HEK293 (cell line): Measurements from ENCODE around the gene SLC66A2.

Experiments
- CTCF ChIA-PET: fragments of 350-600 bp; formaldehyde crosslinking; extraction: SDS; loops from one replicate; lab custom pipeline; 2021; ENCODE audit warnings: antibody characterized with exemption; lab: Yijun Ruan, JAX
- POLR2A ChIA-PET: fragments of 300-600 bp; formaldehyde crosslinking; extraction: SDS; loops from one replicate; lab custom pipeline; 2020; ENCODE audit warnings: antibody characterized with exemption, inconsistent platforms; lab: Yijun Ruan, JAX
- H3K27ac ChIP-seq: fragments of 200-500 bp; sonication (Bioruptor generic); 2 replicates; pipeline ENCODE4 v1.5.1; 2014; ENCODE audit warnings: low read depth, low read length, control low read depth, inconsistent platforms; ENCODE audit errors: extremely low read depth
- H3K36me3 ChIP-seq, 2 experiments: fragments of 200-500 bp in 1 of 2; sonication (Bioruptor generic) in 1 of 2; 1 replicate in 1 of 2; 2 replicates in 1 of 2; pipeline ENCODE4 v1.5.1; 2014 to 2017; ENCODE audit warnings: inconsistent platforms in 2 of 2, low read length in 2 of 2; ENCODE audit not compliant: control insufficient read depth in 2 of 2, insufficient read depth in 1 of 2
- H3K4me1 ChIP-seq: fragments of 200-500 bp; sonication (Bioruptor generic); 2 replicates; pipeline ENCODE4 v1.5.1; 2014; ENCODE audit warnings: mild to moderate bottlenecking, low read length, inconsistent platforms; ENCODE audit not compliant: control insufficient read depth, insufficient read depth
- H3K4me3 ChIP-seq: 2 replicates; pipeline ENCODE4 v1.5.1; 2011; ENCODE audit warnings: low read depth, mild to moderate bottlenecking, control low read depth, low read length, moderate library complexity
- H3K9me3 ChIP-seq: fragments of 200-500 bp; sonication (Bioruptor generic); 2 replicates; pipeline ENCODE4 v1.5.1; 2014; ENCODE audit warnings: low read depth, low read length, inconsistent platforms; ENCODE audit not compliant: control insufficient read depth, insufficient read depth
- ATF2 ChIP-seq: fragments of 450-650 bp; formaldehyde crosslinking; IDR thresholded peaks from 2 replicates; pipeline ENCODE4 v1.5.1; 2016; ENCODE audit warnings: missing biosample characterization, missing genetic modification characterization, low read depth
- OVOL3 ChIP-seq: fragments of 450-650 bp; formaldehyde crosslinking; IDR thresholded peaks from 2 replicates; pipeline ENCODE4 v1.5.1; 2016; ENCODE audit warnings: missing biosample characterization, missing genetic modification characterization
- SALL2 ChIP-seq: fragments of 450-650 bp; formaldehyde crosslinking; IDR thresholded peaks from 2 replicates; pipeline ENCODE4 v1.5.0; 2017; ENCODE audit warnings: missing biosample characterization, mild to moderate bottlenecking, missing genetic modification characterization, borderline replicate concordance
- SP7 ChIP-seq: fragments of 450-650 bp; formaldehyde crosslinking; IDR thresholded peaks from 2 replicates; pipeline ENCODE4 v1.5.1; 2016; ENCODE audit warnings: missing biosample characterization, missing genetic modification characterization
- ZEB2 ChIP-seq: fragments of 450-650 bp; formaldehyde crosslinking; IDR thresholded peaks from 2 replicates; pipeline ENCODE4 v1.5.1; 2016; ENCODE audit warnings: missing biosample characterization, missing genetic modification characterization
- ZFP69B ChIP-seq: fragments of 450-650 bp; formaldehyde crosslinking; IDR thresholded peaks from 2 replicates; pipeline ENCODE4 v1.5.1; 2016; ENCODE audit warnings: missing biosample characterization, missing genetic modification characterization
- ZNF132 ChIP-seq: fragments of 450-650 bp; formaldehyde crosslinking; IDR thresholded peaks from 2 replicates; pipeline ENCODE4 v1.5.1; 2017; ENCODE audit warnings: missing biosample characterization, missing genetic modification characterization, borderline replicate concordance
- ZNF2 ChIP-seq: fragments of 450-650 bp; formaldehyde crosslinking; IDR thresholded peaks from 2 replicates; pipeline ENCODE4 v1.5.1; 2016; ENCODE audit warnings: missing biosample characterization, missing genetic modification characterization
- ZNF202 ChIP-seq: fragments of 450-650 bp; formaldehyde crosslinking; IDR thresholded peaks from 2 replicates; pipeline ENCODE4 v1.5.1; 2016; ENCODE audit warnings: missing biosample characterization, missing genetic modification characterization, borderline replicate concordance
- ZNF274 ChIP-seq, 2 experiments: fragments of 200-500 bp in 1 of 2; fragments of 450-650 bp in 1 of 2; sonication (Bioruptor generic) in 1 of 2; formaldehyde crosslinking in 1 of 2; IDR thresholded peaks; 2 replicates each; pipeline versions ENCODE4 v1.5.1 to v1.6.1; 2014 to 2016; ENCODE audit warnings: borderline replicate concordance in 1 of 2, inconsistent platforms in 1 of 2, low read length in 1 of 2, missing biosample characterization in 1 of 2, missing genetic modification characterization in 1 of 2
- ZNF473 ChIP-seq: fragments of 450-650 bp; formaldehyde crosslinking; IDR thresholded peaks from 2 replicates; pipeline ENCODE4 v1.5.1; 2017; ENCODE audit warnings: missing biosample characterization, missing genetic modification characterization
- ZNF513 ChIP-seq: fragments of 450-650 bp; IDR thresholded peaks from 2 replicates; pipeline ENCODE4 v1.5.1; 2018; ENCODE audit warnings: missing biosample characterization, missing genetic modification characterization
- ZNF518A ChIP-seq: fragments of 450-650 bp; formaldehyde crosslinking; conservative IDR thresholded peaks from 2 replicates; pipeline ENCODE4 v1.5.1; 2016; ENCODE audit warnings: low read depth, missing biosample characterization, missing genetic modification characterization
- ZNF558 ChIP-seq: fragments of 450-650 bp; formaldehyde crosslinking; IDR thresholded peaks from 2 replicates; pipeline ENCODE4 v1.5.1; 2016; ENCODE audit warnings: missing biosample characterization, missing genetic modification characterization
- ZNF626 ChIP-seq: fragments of 450-650 bp; sonication (Bioruptor Pico); formaldehyde crosslinking; IDR thresholded peaks from 2 replicates; pipeline ENCODE4 v1.5.1; 2018; ENCODE audit warnings: missing biosample characterization, missing genetic modification characterization, inconsistent platforms
- ZNF645 ChIP-seq: fragments of 450-650 bp; formaldehyde crosslinking; IDR thresholded peaks from 2 replicates; pipeline ENCODE4; 2016; ENCODE audit warnings: missing biosample characterization, missing genetic modification characterization
- ZNF660 ChIP-seq: fragments of 450-650 bp; IDR thresholded peaks from 2 replicates; pipeline ENCODE4 v1.5.1; 2018; ENCODE audit warnings: missing biosample characterization, mild to moderate bottlenecking, missing genetic modification characterization
- ZNF677 ChIP-seq: fragments of 450-650 bp; IDR thresholded peaks from 2 replicates; pipeline ENCODE4 v1.5.0; 2018; ENCODE audit warnings: missing biosample characterization, mild to moderate bottlenecking, missing genetic modification characterization, moderate library complexity
- ZSCAN18 ChIP-seq: fragments of 450-650 bp; formaldehyde crosslinking; IDR thresholded peaks from 2 replicates; pipeline ENCODE4 v1.5.1; 2016; ENCODE audit warnings: missing biosample characterization, missing genetic modification characterization
- ZSCAN23 ChIP-seq: fragments of 450-650 bp; formaldehyde crosslinking; IDR thresholded peaks from 2 replicates; pipeline ENCODE4 v1.5.1; 2016; ENCODE audit warnings: missing biosample characterization, missing genetic modification characterization

SLC66A2 gene

GRCh38 chr18:79927607-79928562 lies 23.6 kb downstream of the SLC66A2 start:
- Histone ChIP-seq H3K4me1 (no peaks in the 10 kb centered on the region), H3K36me3 (peaks cover 4 to 22% of the 10 kb centered on the region in 2 experiments; a peak in 2 of 3 replicates), H3K27ac (no peak overlapping the region), H3K4me3 (no peak overlapping the region), H3K9me3 (no peaks in the 10 kb centered on the region)
- ChIA-PET CTCF (no interaction called here), POLR2A (no interaction called here)
- TF ChIP-seq ZNF513 (tag by site-specific recombination) (no peak), ZFP69B (tag by site-specific recombination) (no peak), ZSCAN18 (tag by site-specific recombination) (no peak), ZNF2 (tag by site-specific recombination) (no peak), ZNF132 (tag by site-specific recombination) (no peak), ZEB2 (tag by site-specific recombination) (no peak), SP7 (no peak), SALL2 (tag by site-specific recombination) (no peak), ZNF558 (tag by site-specific recombination) (no peak)
- TF ChIP-seq, all 188 proteins: peak for 0

GRCh38 chr18:79926715-79927606 lies 24.5 kb downstream of the SLC66A2 start:
- POLR2A ChIA-PET: no interaction called here
- TF ChIP-seq ZNF473 (tag by site-specific recombination): no peak
- TF ChIP-seq ZNF274 (IDR thresholded peaks at IDR 0.05; ENCODE audit: low read length): no peak
- no peak for TF ChIP-seq ZNF274 (tag by site-specific recombination; IDR thresholded peaks at IDR 0.05; ENCODE audit: borderline replicate concordance)
- TF ChIP-seq ZNF518A (tag by site-specific recombination): no peak
- TF ChIP-seq ZNF202: no peak
- TF ChIP-seq ATF2 (tag by site-specific recombination): no peak
- TF ChIP-seq ZSCAN23 (tag by site-specific recombination): no peak
- TF ChIP-seq ZNF645 (tag by site-specific recombination): no peak
- no peak for TF ChIP-seq ZNF626 (tag by site-specific recombination)
- no peak for TF ChIP-seq ZNF660 (tag by site-specific recombination)
- TF ChIP-seq ZNF677 (tag by site-specific recombination): no peak
- no peak for TF ChIP-seq OVOL3 (tag by site-specific recombination)

More at GRCh38 chr18:79926715-79927606, 24.5 kb downstream of the SLC66A2 start:
- peaks cover 4 to 22% of the 10 kb centered on the region in 2 experiments; a peak in 2 of 3 replicates for H3K36me3 ChIP-seq
- no peak overlapping the region for H3K27ac ChIP-seq
- no peak overlapping the region for H3K4me3 ChIP-seq
- CTCF ChIA-PET: interaction anchor here (0.7 kb wide), 1 partner anchor 520 kb away, joined by 3 read pairs; no protein-coding TSS in a partner anchor
- no peaks in the 10 kb centered on the region for H3K4me1 ChIP-seq
- no peaks in the 10 kb centered on the region for H3K9me3 ChIP-seq
